HG03139 (cell line): ENCODE results near the gene NKAIN2.
"Not testable (repeated sequence)": the region's sequence is repeated elsewhere in the genome, so short reads cannot be mapped to it uniquely, and the experiment has no call there.

Experiments
- ATAC-seq: cut with Tn5 transposase; IDR thresholded peaks from one replicate; pipeline ENCODE4 v1.9.1; 2021; ENCODE audit not compliant: unreplicated experiment

Gene NKAIN2

DNA sequence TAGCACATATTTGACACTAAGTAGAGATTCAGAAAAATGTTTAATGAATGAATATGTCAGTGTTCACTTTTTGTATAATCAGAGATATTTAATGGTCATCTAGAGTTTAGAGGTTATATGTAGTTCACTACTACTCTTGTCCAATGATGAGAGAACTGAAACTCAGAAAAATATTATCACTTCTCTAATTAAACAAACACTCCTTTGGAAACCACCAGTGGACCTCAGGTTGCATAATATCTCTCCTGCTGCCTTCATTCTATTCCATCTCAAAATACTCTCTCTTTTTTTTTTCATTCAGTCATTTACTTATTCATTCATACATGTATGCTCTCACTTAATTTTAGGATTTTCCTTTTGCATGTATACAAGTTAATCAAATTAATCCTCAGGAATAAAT is 735.4 kb downstream of the NKAIN2 start:
- no peak for ATAC-seq

DNA sequence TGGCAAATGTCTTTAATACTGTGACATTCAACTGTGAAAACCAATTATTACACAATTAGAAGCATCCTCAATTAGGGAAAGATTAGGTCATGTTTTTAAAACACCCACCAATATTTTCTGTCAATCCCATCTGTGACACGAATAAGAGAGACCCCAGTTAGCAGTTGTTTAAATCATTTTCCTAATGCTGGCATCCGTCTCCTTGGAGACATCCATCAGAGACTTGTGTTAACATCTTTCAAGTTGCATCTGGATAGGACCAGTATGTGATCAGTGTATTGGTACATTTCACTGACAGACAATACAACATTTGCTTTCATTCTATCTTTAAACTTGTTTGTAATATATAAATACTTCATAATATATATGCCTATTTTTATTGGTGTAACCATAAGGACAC is 737.9 kb downstream of the NKAIN2 start:
- no peak for ATAC-seq

DNA sequence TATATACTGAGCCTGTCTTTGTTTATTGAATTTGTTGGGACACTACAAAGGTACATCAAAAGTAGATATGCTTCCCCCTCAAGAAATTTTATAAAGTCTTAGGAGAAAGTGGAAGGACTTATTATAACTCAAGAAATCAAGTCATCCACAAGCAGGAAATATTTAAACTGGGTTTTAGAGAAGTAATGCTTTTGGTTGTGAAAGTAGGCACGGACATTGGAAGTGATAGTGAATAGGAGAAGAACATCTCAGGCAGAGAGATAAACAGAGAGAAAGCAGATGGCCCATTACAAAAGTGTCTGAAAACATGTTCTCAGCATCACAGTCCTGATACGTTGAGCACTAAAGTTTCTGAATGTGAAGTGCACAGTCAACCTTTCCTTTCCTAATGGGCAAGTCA is 742.9 kb downstream of the NKAIN2 start:
- no peak for ATAC-seq

DNA sequence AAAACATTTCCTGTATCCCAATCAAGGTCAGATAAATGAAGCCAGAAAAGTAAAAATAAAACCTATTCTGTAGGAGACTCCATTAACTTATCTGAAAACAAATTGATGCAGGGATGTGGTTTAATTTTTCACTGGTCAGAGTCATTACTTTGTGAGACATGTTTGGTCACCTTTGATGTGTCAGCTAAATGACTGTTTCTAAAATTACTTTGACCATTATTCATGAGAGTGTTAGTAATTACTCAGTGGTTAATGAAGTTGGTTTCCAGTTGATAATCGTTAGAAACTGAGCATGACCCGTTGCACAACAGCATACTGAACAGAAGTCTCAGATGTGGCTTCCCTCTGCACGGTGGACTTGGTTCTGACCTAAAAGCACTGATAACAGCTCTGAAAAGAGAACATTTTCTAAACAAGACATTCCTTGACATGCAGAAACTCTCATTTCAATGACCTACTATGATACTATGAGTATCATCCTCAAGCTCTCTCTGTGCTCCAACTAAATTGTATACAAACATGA is 748.1 kb downstream of the NKAIN2 start:
- no peak for ATAC-seq

DNA sequence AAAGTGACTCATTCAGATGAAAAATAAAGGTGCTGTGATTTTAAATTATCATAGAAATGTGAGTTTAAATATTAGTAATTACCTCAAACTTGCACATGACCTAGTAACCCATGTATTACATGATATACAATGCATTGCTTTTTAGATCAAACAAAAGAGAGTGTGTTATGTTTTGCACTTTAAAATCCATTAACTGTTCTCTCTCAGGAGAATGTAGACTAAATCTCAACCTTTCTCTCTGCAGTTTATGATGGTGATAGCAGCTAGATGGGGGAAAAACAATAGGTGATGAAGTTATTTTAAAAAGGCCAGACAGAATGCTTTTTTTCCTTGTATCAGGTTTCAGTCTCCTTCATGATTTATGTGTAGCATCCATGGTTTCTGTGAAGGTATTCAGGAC is 754.2 kb downstream of the NKAIN2 start:
- no peak for ATAC-seq

DNA sequence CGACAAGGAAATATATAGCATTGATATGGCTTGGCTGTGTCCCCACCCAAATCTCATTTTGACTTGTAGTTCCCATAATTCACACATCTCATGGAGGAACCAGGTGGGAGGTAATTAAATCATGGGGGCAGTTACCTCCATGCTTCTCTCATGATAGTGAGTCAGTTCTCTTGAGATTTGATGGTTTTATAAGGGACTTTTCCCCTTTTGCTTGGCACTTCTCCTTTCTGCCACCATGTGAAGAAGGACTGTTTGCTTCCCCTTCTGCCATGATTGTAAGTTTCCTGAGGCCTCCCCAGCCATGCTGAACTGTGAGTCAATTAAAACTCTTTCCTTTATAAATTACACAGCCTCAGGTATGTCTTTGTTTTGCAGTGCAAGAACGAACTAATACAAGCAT is 756.4 kb downstream of the NKAIN2 start:
- ATAC-seq: not testable (repeated sequence)

DNA sequence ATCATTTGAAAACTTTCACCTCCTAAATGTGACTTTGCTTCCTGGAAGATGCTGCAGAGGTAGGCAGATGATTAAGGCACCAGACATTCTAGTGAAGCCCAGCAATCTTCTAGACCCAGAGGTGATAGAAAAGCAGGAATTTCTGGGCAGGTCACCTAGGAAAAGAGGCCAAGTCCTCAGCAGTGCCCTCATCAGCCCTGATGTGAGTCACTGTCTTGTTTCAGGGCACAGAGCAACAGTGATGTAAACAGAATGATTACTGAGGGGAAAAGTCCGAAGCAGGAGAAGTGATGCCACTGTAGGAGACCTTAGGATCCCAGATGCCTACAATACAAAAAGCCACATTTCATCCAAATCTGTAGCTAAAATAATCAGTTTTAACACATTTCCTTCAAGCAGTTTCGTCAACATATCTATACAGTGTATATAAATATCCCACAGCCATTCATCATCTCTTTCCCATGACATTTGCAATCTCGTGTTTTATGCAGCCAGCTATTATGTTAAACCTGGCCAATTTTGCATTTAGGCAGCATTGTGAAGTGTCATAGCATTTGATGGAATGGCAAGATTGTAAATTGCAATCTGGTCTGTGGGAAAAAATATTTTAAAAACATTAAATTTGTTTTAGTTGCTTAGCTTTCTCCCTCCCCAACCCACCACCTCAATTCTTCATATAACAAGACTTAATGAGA is 757.4 kb downstream of the NKAIN2 start:
- no peak for ATAC-seq

DNA sequence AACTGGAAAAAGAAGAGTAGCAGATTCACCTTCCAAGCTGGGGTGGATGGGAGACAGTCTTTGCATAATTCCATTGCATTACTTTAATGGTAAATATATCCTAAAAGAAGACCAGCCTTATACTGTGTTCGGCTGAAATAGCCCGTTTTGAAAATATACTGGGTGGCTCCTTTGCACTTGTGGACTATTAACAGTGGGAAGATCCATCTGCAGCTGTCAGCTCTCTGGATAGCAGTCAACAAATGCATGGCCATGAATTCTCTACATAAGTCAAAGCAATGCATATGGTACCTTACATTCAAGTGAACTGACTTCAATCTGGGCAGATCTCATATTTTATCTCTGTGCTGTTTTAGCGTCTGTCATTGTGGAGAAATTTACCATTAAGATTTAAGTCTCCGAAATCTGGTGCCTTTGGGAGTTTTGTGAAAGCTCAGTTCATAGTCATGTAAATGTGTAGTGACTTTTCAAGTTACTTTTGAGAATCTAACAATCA is 758.0 kb downstream of the NKAIN2 start:
- ATAC-seq: no peak

DNA sequence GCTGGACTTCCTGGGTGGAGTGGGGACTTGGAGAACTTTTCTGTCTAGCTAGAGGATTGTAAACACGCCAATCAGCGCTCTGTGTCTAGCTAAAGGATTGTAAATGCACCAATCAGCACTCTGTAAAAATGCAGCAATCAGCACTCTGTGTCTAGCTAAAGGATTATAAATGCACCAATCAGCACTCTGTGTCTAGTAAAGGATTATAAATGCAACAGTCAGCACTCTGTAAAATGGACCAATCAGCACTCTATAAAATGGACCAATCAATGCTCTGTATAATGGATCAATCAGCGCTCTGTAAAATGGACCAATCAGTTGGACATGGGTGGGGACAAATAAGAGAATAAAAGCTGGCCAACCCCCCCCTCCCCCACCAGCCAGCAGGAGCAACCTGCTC is 760.5 kb downstream of the NKAIN2 start:
- ATAC-seq: not testable (repeated sequence)

DNA sequence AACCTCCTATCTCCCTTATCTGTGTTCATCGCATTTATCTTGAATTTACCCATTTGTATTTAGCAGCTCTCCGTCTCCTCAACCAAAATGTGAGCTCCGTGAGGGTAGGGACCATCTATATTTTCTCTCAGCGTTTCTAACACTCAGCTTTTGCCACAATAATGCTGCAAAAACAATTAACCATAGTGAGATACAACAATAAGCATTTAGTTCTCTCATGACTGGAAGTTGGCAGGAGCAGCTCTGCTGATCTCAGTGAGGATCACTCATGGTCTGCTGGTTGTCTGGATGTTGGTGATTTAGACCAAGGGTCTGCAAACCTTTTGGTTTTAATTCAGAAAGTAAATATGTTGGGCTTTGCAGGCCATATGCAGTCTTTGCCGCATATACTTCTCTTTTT is 763.7 kb downstream of the NKAIN2 start:
- ATAC-seq: no peak

DNA sequence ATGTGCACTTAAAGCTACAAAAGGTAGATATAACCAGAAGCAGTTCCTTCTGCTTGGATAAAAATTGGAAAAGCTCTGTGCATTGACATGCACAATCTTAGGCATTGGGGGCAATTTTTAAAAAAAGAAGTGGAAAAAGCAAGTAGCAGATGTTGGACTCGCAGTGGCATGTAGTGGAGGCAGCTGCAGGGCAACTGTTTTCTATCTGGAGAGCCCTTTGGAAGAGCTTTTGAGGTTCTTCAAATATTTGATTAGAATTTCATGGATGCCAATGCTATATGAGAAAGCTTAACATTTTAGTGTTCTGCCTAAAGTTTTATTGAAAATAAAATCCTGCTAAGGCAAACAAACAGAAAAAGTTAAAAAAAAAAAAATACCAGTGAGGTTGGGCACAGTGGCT is 770.3 kb downstream of the NKAIN2 start:
- no peak for ATAC-seq

DNA sequence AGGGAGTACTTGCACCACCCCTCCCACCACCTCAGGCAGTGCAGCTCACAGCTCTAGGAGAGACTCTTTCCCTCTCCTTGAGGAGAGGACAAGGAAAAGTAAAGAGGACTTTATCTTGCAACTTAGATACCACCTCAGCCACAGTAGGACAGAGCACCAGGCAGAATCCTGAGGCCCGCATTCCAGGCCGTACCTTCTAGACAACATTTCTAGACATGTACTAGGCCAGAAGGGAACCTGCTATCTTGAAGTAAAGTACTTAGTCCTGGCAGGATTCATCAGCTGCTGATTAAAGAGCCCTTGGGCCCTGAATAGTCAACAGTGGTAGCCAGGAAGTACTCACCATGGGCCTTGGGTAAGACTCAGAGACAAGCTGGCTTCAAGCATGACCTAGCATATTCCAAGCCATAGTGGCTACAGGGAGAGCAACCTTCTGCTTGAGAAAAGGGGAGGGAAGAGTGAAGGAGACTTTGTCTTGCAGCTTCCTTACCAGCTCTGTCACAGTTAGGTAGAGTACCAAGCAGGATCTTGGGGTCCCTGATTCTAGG is 774.1 kb downstream of the NKAIN2 start:
- no peak for ATAC-seq

DNA sequence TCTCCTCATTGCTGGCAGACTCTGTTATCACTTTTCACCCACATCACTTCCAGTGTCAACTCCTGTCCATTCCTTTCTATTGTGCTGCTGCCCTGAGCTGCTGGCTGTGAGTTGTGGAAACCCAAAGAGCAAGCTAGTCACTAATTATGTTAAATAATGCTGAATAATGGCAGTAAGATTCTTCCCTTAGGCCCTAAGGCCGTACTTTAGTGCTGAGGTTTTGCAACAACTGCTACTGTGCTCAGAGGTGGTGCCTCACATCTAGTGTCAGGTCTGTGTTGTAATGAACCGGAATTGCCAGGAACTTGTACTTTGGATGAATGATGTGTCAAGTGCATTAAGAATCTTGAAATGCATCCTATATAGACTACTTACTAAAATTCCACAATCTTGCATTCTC is 786.3 kb downstream of the NKAIN2 start:
- ATAC-seq: no peak

DNA sequence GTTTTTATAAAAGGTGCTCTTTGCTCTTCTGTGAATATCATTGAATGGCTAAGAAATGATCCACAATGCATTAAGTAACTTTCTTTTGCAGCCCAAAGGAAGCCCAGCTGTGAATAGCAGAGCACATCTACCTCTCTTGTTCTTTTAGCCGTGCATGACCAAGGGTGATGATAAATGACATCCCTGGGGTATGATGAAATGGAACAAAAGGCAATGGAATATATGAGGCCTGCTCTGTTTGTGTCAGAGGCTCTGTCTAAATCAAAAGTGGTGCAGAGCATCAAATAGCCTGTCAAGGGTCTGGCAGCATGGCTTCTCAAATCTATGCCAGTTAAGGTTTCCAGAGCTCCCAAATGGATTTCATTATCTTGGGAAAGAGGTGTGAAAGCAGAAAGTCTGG is 796.0 kb downstream of the NKAIN2 start:
- no peak for ATAC-seq

DNA sequence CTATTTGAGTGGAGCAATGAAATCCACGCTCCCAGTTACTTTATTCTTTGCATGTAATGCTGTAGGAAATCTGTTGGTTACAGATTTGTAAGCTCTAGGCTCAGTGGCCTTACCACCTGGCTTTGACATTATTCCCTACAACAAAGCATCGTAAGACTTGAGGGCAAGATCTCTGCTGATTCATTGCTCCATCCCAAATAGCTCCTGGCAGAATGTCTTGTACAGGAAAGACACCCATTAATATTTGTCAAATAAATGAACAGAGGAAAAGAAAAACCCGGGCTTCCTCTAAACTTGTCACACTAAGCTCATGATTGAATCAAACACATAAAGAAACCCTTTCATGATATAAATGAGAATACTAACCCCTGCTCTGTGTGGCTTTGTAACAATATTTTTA is 801.1 kb downstream of the NKAIN2 start:
- ATAC-seq: no peak

DNA sequence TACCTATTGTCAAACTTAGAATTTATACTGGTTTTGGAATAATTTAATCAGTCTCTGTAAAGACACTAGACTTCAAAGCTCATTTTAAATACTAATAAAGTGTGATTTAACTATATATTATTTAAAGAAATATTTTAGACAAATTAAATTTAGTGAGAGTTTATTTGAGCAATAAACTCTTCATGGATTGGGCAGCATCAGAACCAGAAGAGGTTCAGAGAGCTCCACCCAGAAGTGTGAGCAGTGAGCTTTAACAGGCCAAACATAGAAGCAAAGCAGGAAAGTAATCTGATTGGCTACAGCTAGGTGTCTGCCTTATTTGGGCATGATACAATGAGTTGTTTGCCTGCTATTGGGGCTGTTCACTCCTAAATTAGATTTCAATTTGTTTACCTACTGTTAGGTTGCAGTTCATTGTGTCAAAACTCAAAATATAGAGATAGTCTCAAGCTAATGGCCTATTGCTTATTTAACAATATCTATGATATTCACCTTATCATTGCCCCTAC is 803.5 kb downstream of the NKAIN2 start:
- ATAC-seq: no peak

DNA sequence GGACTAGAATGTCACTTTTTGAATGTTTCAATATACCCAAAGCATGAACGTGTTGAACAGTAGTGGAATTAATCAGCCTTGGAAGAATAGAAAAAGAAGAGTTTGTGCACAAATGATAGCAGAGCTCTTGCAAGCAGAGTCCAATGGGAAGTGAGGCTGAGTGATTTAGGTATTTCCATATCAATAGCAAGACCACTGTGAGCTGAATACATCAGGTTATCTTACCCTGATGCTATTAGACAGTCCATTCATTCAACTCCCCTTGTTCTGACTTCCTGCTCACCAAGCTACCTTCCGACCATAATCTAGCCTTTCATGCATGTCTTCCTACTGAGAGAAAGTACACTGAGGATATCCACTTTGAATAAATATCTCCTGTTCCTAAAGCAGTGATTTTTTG is 809.4 kb downstream of the NKAIN2 start:
- no peak for ATAC-seq

DNA sequence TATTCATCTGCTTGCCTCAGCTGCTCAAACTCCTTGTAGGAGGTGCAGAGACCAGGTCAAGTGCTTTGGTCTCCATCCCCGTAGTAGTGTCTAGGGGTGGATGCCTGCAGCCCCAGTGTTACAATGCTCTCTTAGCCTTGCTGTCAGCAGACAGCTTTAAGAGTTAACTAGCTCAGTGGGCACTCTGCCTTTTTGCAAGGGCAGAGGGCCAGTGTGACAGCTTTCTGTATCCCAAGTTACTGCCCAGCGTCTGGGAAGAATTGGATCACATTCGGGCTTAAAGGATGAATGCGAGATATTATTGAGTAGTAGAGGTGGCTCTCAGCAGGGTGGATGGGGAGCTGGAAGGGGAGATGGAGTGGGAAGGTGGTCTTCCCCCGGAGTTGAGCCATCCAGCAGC is 818.7 kb downstream of the NKAIN2 start:
- no peak for ATAC-seq

DNA sequence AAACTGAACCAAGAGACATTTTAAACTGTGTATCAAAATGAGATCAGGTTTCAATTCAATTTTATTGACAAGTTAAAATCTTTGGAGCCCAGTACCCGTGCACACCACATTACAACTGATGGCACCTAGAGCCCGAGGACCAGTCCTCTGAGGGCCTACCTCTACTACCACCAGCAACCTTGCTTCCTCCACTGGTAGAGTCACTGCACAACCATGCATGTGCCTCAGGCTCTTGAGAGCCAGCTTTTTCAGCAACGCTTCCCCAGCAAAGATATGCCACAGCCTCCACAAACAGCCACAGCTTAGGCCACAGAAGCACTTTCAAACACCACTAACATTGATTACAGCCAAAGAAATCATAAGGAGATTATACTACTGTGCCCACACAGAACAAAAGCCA is 830.0 kb downstream of the NKAIN2 start:
- no peak for ATAC-seq

DNA sequence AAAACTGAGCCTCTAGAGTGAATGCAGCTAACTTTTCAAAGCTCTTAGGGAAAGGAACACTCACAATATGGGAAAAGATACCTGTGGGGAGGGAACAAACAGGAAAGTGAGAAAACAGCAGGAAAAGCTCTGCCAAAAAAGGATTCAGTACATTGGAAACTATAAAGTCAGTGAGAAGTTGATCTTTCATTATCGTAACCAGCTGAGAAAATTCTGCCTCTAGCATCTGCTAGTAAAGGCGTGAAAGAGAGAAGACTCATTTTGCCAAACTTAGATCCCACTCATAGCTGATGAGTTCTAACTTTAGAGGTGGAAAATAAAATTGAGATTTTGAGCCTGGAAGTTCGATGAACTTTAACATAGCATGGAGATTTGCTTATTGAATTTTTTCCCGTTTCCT is 836.8 kb downstream of the NKAIN2 start:
- ATAC-seq: no peak

DNA sequence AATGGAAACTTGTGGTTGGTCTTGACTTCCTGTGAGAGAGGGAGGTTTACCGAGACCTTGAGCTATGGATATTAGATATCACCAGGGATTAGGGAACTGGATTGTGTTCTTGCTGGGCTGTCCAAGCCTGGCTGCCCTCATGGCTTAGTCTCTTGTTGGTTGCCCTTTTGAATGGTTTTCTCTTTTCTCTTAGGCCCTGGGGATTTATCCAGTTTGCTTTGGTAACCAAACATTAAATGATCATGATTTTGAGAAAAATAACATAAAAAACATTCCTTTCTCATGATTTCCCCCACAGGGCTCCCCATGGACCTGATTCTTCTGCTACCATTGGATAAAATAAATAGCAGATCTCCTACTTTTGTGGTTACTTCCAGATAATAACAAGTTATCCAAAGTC is 852.2 kb downstream of the NKAIN2 start:
- no peak for ATAC-seq

DNA sequence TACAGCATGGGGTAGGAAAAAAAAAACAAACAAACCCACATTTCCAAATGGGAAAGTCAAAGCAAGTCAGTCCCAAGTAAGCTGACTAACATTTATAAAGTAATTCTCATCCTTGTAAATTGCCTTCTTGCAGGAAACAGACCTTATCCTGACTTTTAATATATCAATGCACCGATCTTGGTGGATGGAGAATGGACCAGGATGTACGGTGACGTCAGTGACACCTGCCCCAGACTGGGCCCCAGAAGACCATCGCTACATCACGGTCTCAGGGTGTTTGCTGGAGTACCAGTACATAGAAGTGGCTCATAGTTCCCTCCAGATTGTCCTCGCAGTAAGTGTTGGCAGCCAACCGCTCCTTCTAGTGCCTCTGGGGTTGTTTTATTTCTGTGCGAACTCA is 854.4 kb downstream of the NKAIN2 start:
- ATAC-seq: no peak

DNA sequence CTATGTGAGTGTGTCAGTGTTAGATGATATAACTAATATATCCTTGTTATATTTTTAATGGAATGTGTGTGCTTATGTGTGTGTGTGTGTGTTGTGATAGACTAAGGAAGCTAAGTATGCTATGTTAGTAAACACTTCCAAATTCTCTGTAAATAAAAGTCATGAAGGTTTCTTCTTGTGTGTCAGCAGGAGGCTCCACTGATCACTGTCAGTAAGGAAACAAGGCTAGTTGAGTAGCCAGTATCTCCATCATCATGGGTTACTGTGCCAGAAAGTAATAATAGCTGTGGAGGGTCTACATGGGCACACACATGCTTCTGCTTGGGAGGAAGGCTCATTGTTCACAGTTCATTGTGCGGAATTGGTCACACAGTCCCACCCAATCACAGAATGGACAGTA is 855.8 kb downstream of the NKAIN2 start:
- no peak for ATAC-seq
